Spleen (tissue), 11 donors: Measurements from ENCODE around the gene DUSP9. TPM values are rescaled to one million over a fixed set of nuclear protein-coding genes. Genes with fewer than 3 reads are reported as not detected.

ENCODE experiments used
- DNase-seq: peaks from one replicate; pipeline ENCODE4 v3.0.0-alpha.2; 2020
- H3K27ac ChIP-seq, 8 donors: fragments of 200-600 bp; sonication (generic) in 7 of 8; 1 replicate in 4 of 8; 2 replicates in 4 of 8; pipeline versions ENCODE4 v1.5.0 to v1.8.0; 2016 to 2021; ENCODE audit warnings: inconsistent platforms in 4 of 8, mild to moderate bottlenecking in 4 of 8, moderate library complexity in 1 of 8
- H3K27me3 ChIP-seq, 7 donors: fragments of 200-600 bp; sonication (generic) in 6 of 7; replicated peaks in 1 of 7; 1 replicate in 4 of 7; 2 replicates in 3 of 7; pipeline versions ENCODE4 v1.5.0 to v1.8.0; 2016 to 2021; ENCODE audit warnings: inconsistent platforms in 3 of 7, mild to moderate bottlenecking in 1 of 7
- H3K36me3 ChIP-seq, 6 donors: fragments of 200-600 bp; sonication (generic) in 5 of 6; 1 replicate in 4 of 6; 2 replicates in 2 of 6; pipeline versions ENCODE4 v1.5.0 to v1.8.0; 2016 to 2021; ENCODE audit warnings: inconsistent platforms in 2 of 6
- H3K4me1 ChIP-seq, 6 donors: fragments of 200-600 bp; sonication (generic) in 5 of 6; 1 replicate in 3 of 6; 2 replicates in 3 of 6; pipeline versions ENCODE4 v1.5.0 to v1.8.0; 2016 to 2021; ENCODE audit warnings: inconsistent platforms in 3 of 6
- H3K4me3 ChIP-seq, 8 donors: fragments of 200-600 bp; sonication (generic) in 7 of 8; 1 replicate in 4 of 8; 2 replicates in 4 of 8; pipeline versions ENCODE4 v1.5.0 to v1.8.0; 2016 to 2021; ENCODE audit warnings: inconsistent platforms in 4 of 8, mild to moderate bottlenecking in 4 of 8, moderate library complexity in 2 of 8
- H3K9me3 ChIP-seq, 8 donors: fragments of 200-600 bp; sonication (generic) in 7 of 8; 1 replicate in 4 of 8; 2 replicates in 4 of 8; pipeline versions ENCODE4 v1.5.0 to v1.8.0; 2016 to 2021; ENCODE audit warnings: inconsistent platforms in 4 of 8
- POLR2A ChIP-seq, 3 donors: fragments of 450-650 bp; IDR thresholded peaks; one replicate each; pipeline ENCODE4 v1.5.1; 2017; ENCODE audit warnings: antibody characterized with exemption in 3 of 3, mild to moderate bottlenecking in 1 of 3
- POLR2AphosphoS5 ChIP-seq, 3 donors: sonication (generic); formaldehyde crosslinking; IDR thresholded peaks; one replicate each; pipeline ENCODE4 v1.5.1; 2017; ENCODE audit warnings: antibody characterized with exemption in 3 of 3
- WGBS, 5 donors: extraction: QIAGEN DNeasy Blood & Tissue Kit in 3 of 5; methylation state at CpG; one replicate each; pipeline versions ENCODE4 v1.1.5 to v1.1.7; 2013 to 2018; 5-methylcytosine and 5-hydroxymethylcytosine counted together
- intact Hi-C: fragments of 100-400 bp; cut with DNase I; formaldehyde crosslinking; loops from one replicate; pipeline ENCODE4 v1.15.0; 2023; ENCODE audit warnings: low total_unique reads
- polyA plus RNA-seq, 3 donors: library from polyadenylated mRNA; stranded (reverse); fragments of 200-250 nt; gene quantifications; one replicate each; pipeline ENCODE4 v1.2.1, GENCODE V29; 2013
- total RNA-seq, 7 donors: library from RNA; depleted of rRNA in 3 of 7; stranded (reverse); fragments of >200 nt in 3 of 7; fragmentation: NEBNext Ultra II Directional in 4 of 7; extraction: Animal tissue kit (Norgen Biotek cat#: 25700) in 4 of 7; gene quantifications; one replicate each; pipeline versions ENCODE4 v1.1.0 to v1.2.1, GENCODE V29; 2016 to 2021
- TF ChIP-seq, protein P1 (sequence below), 11 experiments: fragments of 200-600 bp in 7 of 11; fragments of 450-650 bp in 4 of 11; sonication (generic) in 4 of 11; IDR thresholded peaks in 8 of 11; conservative IDR thresholded peaks in 3 of 11; 1 replicate in 7 of 11; 2 replicates in 4 of 11; pipeline versions ENCODE4 v1.4.0 to v1.8.0; 2016 to 2021; ENCODE audit warnings: antibody characterized with exemption in 11 of 11, inconsistent platforms in 4 of 11, mild to moderate bottlenecking in 1 of 11
- donor health status: healthy with polysubstance abuse.
- donor health status: DM: no; HTN: no; CAD: no; lungs with moderate emphysema.
- donor health status: DM: no; HTN: no; CAD: no.
- donor health status: Bipolar disorder and iron deficiency.
- donor health status: healthy.
- donor health status: DM: no; HTN: no; CAD: no.
- donor health status: DM: yes; HTN: yes; CAD: no.

DUSP9 gene
- total and polyA plus RNA-seq, 10 donors, result 0.09 to 0.17 TPM; not detected in 8

- H3K4me3 ChIP-seq, result peak overlapping the region in 4 of 8 donors; percentile 22 to 66 (median 34)
- WGBS, 5 donors, result 3 to 58% (median 10%) methylated on average over 16 to 56 of the region's 57 CpGs; no CpG with 5 or more reads in 1 of the 5 donors
- no peak for DNase-seq
- peaks cover 0 to 23% (median 2%) of the 10 kb centered on the region in 6 donors for H3K4me1 ChIP-seq
- H3K27ac ChIP-seq, result no peak overlapping the region
- TF ChIP-seq, protein P1, sequence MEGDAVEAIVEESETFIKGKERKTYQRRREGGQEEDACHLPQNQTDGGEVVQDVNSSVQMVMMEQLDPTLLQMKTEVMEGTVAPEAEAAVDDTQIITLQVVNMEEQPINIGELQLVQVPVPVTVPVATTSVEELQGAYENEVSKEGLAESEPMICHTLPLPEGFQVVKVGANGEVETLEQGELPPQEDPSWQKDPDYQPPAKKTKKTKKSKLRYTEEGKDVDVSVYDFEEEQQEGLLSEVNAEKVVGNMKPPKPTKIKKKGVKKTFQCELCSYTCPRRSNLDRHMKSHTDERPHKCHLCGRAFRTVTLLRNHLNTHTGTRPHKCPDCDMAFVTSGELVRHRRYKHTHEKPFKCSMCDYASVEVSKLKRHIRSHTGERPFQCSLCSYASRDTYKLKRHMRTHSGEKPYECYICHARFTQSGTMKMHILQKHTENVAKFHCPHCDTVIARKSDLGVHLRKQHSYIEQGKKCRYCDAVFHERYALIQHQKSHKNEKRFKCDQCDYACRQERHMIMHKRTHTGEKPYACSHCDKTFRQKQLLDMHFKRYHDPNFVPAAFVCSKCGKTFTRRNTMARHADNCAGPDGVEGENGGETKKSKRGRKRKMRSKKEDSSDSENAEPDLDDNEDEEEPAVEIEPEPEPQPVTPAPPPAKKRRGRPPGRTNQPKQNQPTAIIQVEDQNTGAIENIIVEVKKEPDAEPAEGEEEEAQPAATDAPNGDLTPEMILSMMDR (IDR thresholded peaks at IDR 0.05 in 8 of 11, conservative IDR thresholded peaks at IDR 0.05 in 3 of 11), result no peak
- TF ChIP-seq POLR2A (IDR thresholded peaks at IDR 0.05) (no peak), POLR2AphosphoS5 (IDR thresholded peaks at IDR 0.05) (no peak)
- H3K36me3 ChIP-seq, result no peaks in the 10 kb centered on the region
- peaks cover 0 to 57% (median 6%) of the 10 kb centered on the region in 7 donors for H3K27me3 ChIP-seq
- intact Hi-C loops, result no loop called here
- peaks cover 0 to 2% (median 0%) of the 10 kb centered on the region in 8 donors for H3K9me3 ChIP-seq
Measured at GRCh38 chrX:153688506-153688905, 41.5 kb downstream of the DUSP9 start.

DNA sequence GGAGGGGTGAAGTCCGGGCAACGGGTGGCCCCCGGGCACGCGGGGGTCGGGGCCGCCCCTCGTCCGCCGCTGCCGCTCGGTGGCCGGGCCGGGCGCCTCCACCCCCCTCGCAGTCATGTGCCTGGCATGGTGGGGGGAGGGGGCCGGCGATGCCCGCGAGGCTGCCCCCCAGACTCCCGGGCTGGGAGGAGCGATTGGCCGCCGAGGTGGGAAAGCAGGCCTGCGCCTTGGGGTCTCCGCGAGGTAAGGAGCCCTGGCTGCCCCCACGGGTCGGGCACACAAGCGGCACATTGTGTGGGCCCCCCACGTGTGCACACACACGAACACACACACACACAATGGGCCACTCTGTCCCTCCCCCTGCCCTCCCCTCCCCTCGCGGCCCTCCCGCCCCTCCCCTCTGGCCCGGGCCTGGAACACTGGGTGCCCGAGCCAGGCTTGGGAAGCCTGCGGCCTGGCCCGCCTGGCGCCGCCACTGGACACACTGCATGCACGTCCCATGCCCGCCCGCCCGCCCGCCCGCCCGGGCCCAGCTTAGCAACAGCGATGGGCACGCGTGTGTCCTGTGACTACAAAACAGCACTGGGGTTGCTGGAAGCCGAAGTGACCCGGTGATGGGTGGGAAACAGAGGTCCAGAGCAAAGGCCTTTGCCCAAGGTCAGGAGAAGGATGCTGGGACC lies 42.0 kb downstream of the DUSP9 start:
- Histone ChIP-seq H3K27ac (no peak overlapping the region), H3K4me3 (peak overlapping the region in 4 of 8 donors; percentile 22 to 66 (median 34)), H3K27me3 (peaks cover 0 to 55% (median 6%) of the 10 kb centered on the region in 7 donors), H3K36me3 (peaks cover 0 to 3% (median 0%) of the 10 kb centered on the region in 6 donors), H3K4me1 (peaks cover 0 to 23% (median 2%) of the 10 kb centered on the region in 6 donors), H3K9me3 (no peaks in the 10 kb centered on the region)
- DNase-seq, result no peak
- 17 to 51% (median 36%) methylated on average over 5 to 53 of the region's 53 CpGs; no CpG with 5 or more reads in 1 of the 5 donors for WGBS, 5 donors
- intact Hi-C loops, result no loop called here
- TF ChIP-seq, protein P1 (IDR thresholded peaks at IDR 0.05 in 8 of 11, conservative IDR thresholded peaks at IDR 0.05 in 3 of 11), result no peak
- TF ChIP-seq POLR2AphosphoS5 (IDR thresholded peaks at IDR 0.05) (no peak), POLR2A (IDR thresholded peaks at IDR 0.05) (no peak)

DNA sequence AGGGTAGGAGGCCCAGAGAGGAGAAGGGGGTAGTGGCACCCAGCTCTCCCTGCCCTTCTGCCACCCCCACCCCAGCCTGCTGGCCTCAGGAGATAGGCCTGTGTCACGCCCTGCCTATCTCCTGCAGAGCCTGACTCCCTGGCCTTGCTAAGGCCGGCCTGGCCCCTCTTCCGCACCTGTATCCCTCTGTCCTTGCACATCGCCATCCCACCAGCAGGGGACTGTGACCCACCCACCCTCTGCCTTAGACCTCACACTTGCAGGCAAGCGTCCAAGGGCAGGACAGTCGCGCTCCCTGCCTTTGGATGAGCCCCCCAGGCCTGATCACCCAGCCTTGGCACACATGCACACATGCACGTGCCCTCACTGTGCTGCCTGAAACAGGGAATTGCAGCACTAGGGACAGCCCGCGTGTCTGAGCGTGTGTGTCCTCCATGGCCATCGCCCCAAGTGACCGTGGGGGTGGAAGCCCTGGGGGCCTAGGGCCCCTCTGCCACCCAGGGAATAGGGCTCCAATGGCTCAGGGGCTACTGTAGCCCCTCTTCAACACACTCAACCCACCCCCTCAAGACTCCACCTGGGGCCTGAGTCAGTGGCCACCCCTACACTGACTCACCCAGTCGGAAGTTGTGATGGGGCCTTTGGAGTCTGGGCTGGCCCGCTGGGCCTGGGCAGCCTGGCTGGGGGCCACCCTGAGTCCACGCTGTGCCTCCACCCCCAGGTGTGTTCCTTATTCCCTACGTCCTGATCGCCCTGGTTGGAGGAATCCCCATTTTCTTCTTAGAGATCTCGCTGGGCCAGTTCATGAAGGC lies 42.9 kb downstream of the DUSP9 start:
- no peaks in the 10 kb centered on the region for H3K9me3 ChIP-seq
- TF ChIP-seq POLR2A (IDR thresholded peaks at IDR 0.05), result no peak
- TF ChIP-seq POLR2AphosphoS5 (IDR thresholded peaks at IDR 0.05), result peak in 1 of 3 donors; percentile 22
- H3K4me3 ChIP-seq, result peak overlapping the region in 1 of 8 donors; percentile 66
- peaks cover 0 to 23% (median 2%) of the 10 kb centered on the region in 6 donors for H3K4me1 ChIP-seq
- no peak for DNase-seq
- peaks cover 0 to 11% (median 0%) of the 10 kb centered on the region in 6 donors for H3K36me3 ChIP-seq
- WGBS, 5 donors, result 85 to 96% (median 90%) methylated on average over 7 to 19 of the region's 19 CpGs
- H3K27me3 ChIP-seq, result peaks cover 0 to 48% (median 6%) of the 10 kb centered on the region in 7 donors
- intact Hi-C loops, result no loop called here
- no peak overlapping the region for H3K27ac ChIP-seq

GRCh38 chrX:153690466-153690865 lies 43.5 kb downstream of the DUSP9 start:
- Histone ChIP-seq H3K4me3 (no peak overlapping the region), H3K4me1 (peaks cover 0 to 23% (median 2%) of the 10 kb centered on the region in 6 donors), H3K36me3 (peaks cover 0 to 14% (median 0%) of the 10 kb centered on the region in 6 donors), H3K27me3 (peaks cover 0 to 42% (median 6%) of the 10 kb centered on the region in 7 donors), H3K9me3 (no peaks in the 10 kb centered on the region), H3K27ac (no peak overlapping the region)
- TF ChIP-seq POLR2A (IDR thresholded peaks at IDR 0.05), result no peak
- TF ChIP-seq POLR2AphosphoS5 (IDR thresholded peaks at IDR 0.05), result no peak
- TF ChIP-seq, protein P1 (IDR thresholded peaks at IDR 0.05 in 8 of 11, conservative IDR thresholded peaks at IDR 0.05 in 3 of 11), result no peak
- WGBS, 5 donors, result 72 to 84% (median 81%) methylated on average over 12 to 14 of the region's 14 CpGs; no CpG with 5 or more reads in 1 of the 5 donors
- intact Hi-C loops, result no loop called here
- no peak for DNase-seq
